ENCODE data around the gene SCN3B. TPM values are rescaled to one million over a fixed set of nuclear protein-coding genes. Genes with fewer than 3 reads are reported as not detected.

The SCN3B gene
- total RNA-seq, 1 donor from 2014 or later: 3.2 TPM

- Histone ChIP-seq H3K4me3 (no peak overlapping the region), H3K36me3 (no peaks in the 10 kb centered on the region), H3K27me3 (no peaks in the 10 kb centered on the region), H3K27ac (no peak overlapping the region), H3K4me1 (no peaks in the 10 kb centered on the region), H3K9me3 (no peaks in the 10 kb centered on the region)
- intact Hi-C loops (cut with DNase I): no loop called here
- TF ChIP-seq CTCF (IDR thresholded peaks at IDR 0.05) (no peak), POLR2A (IDR thresholded peaks at IDR 0.05) (no peak)
- no peak for DNase-seq (ENCODE audit: extremely low spot score in 2 of 2)
Measured at GRCh38 chr11:123677510-123677909, 23.1 kb upstream of the SCN3B start.

- Histone ChIP-seq H3K4me3 (no peak overlapping the region), H3K27ac (no peak overlapping the region), H3K4me1 (no peaks in the 10 kb centered on the region), H3K9me3 (no peaks in the 10 kb centered on the region), H3K27me3 (no peaks in the 10 kb centered on the region), H3K36me3 (no peaks in the 10 kb centered on the region)
- no peak for TF ChIP-seq CTCF (IDR thresholded peaks at IDR 0.05)
- no peak for TF ChIP-seq POLR2AphosphoS5 (IDR thresholded peaks at IDR 0.05; ENCODE audit: insufficient read depth in 1 of 2, low read depth in 1 of 2)
- DNase-seq (ENCODE audit: extremely low spot score in 2 of 2): no peak
- intact Hi-C loops (cut with DNase I): no loop called here
Measured at GRCh38 chr11:123674297-123674696, 19.9 kb upstream of the SCN3B start.

GRCh38 chr11:123672568-123672967, 18.1 kb upstream of the SCN3B start:
- Histone ChIP-seq H3K4me1 (no peaks in the 10 kb centered on the region), H3K27me3 (no peaks in the 10 kb centered on the region), H3K36me3 (no peaks in the 10 kb centered on the region), H3K9me3 (no peaks in the 10 kb centered on the region), H3K27ac (no peak overlapping the region), H3K4me3 (no peak overlapping the region)
- intact Hi-C loops (cut with DNase I): no loop called here
- TF ChIP-seq CTCF (IDR thresholded peaks at IDR 0.05) (no peak), POLR2A (IDR thresholded peaks at IDR 0.05) (no peak), POLR2AphosphoS5 (IDR thresholded peaks at IDR 0.05; ENCODE audit: insufficient read depth in 1 of 2, low read depth in 1 of 2) (no peak)
- DNase-seq (ENCODE audit: extremely low spot score in 2 of 2): no peak

GRCh38 chr11:123671534-123671933, 17.1 kb upstream of the SCN3B start:
- Histone ChIP-seq H3K4me1 (no peaks in the 10 kb centered on the region), H3K27ac (no peak overlapping the region), H3K9me3 (no peaks in the 10 kb centered on the region), H3K4me3 (no peak overlapping the region), H3K27me3 (no peaks in the 10 kb centered on the region), H3K36me3 (no peaks in the 10 kb centered on the region)
- DNase-seq (ENCODE audit: extremely low spot score in 2 of 2): no peak
- intact Hi-C loops (cut with DNase I): no loop called here
- TF ChIP-seq CTCF (IDR thresholded peaks at IDR 0.05) (no peak), POLR2A (IDR thresholded peaks at IDR 0.05) (no peak), POLR2AphosphoS5 (IDR thresholded peaks at IDR 0.05; ENCODE audit: insufficient read depth in 1 of 2, low read depth in 1 of 2) (no peak)

GRCh38 chr11:123670081-123670480, 15.7 kb upstream of the SCN3B start:
- H3K4me1 ChIP-seq: no peaks in the 10 kb centered on the region
- H3K27me3 ChIP-seq: no peaks in the 10 kb centered on the region
- H3K36me3 ChIP-seq: no peaks in the 10 kb centered on the region
- intact Hi-C loops (cut with DNase I): no loop called here
- H3K9me3 ChIP-seq: no peaks in the 10 kb centered on the region
- H3K27ac ChIP-seq: no peak overlapping the region
- H3K4me3 ChIP-seq: no peak overlapping the region
- TF ChIP-seq POLR2A (IDR thresholded peaks at IDR 0.05): no peak
- no peak for TF ChIP-seq CTCF (IDR thresholded peaks at IDR 0.05)
- no peak for TF ChIP-seq POLR2AphosphoS5 (IDR thresholded peaks at IDR 0.05; ENCODE audit: insufficient read depth in 1 of 2, low read depth in 1 of 2)
- no peak for DNase-seq (ENCODE audit: extremely low spot score in 2 of 2)

Data from vagina (tissue), 2 donors.